Lower leg skin (tissue), 4 donors: ENCODE results near the gene NEURL1B. TPM values are rescaled to one million over a fixed set of nuclear protein-coding genes. Genes with fewer than 3 reads are reported as not detected.

Experiments used
- DNase-seq, 2 donors: peaks; one replicate each; pipeline ENCODE4 v3.0.0-alpha.2; 2019; ENCODE audit warnings: low spot score in 2 of 2
- H3K4me3 ChIP-seq: fragments of 200-600 bp; sonication (generic); 2 replicates; pipeline ENCODE4 v1.5.1; 2017; ENCODE audit warnings: mild to moderate bottlenecking, low read depth; ENCODE audit not compliant: poor library complexity, severe bottlenecking
- POLR2A ChIP-seq, 2 donors: fragments of 450-650 bp; IDR thresholded peaks; one replicate each; pipeline ENCODE4 v1.6.1; 2016 to 2017; ENCODE audit warnings: antibody characterized with exemption in 2 of 2, mild to moderate bottlenecking in 1 of 2, moderate library complexity in 1 of 2
- WGBS, 2 donors: methylation state at CpG; one replicate each; pipeline ENCODE4 v1.1.5; 2018; 5-methylcytosine and 5-hydroxymethylcytosine counted together
- intact Hi-C: fragments of 100-400 bp; cut with DNase I; formaldehyde crosslinking; loops from one replicate; pipeline ENCODE4 v1.15.0; 2023; ENCODE audit warnings: low total_unique reads
- total RNA-seq, 4 donors: library from RNA; depleted of rRNA; stranded (reverse); fragments of >200 nt; gene quantifications; one replicate each; pipeline ENCODE4 v1.1.0, GENCODE V29; 2016
- TF ChIP-seq, protein P1 (sequence below), 3 donors: fragments of 450-650 bp; IDR thresholded peaks; one replicate each; pipeline ENCODE4 v1.5.1; 2016; ENCODE audit warnings: antibody characterized with exemption in 3 of 3, mild to moderate bottlenecking in 3 of 3, moderate library complexity in 2 of 3

Gene NEURL1B
- total RNA-seq, 4 donors from 2014 or later, result 12.5 to 34.8 (median 20.9) TPM

DNA sequence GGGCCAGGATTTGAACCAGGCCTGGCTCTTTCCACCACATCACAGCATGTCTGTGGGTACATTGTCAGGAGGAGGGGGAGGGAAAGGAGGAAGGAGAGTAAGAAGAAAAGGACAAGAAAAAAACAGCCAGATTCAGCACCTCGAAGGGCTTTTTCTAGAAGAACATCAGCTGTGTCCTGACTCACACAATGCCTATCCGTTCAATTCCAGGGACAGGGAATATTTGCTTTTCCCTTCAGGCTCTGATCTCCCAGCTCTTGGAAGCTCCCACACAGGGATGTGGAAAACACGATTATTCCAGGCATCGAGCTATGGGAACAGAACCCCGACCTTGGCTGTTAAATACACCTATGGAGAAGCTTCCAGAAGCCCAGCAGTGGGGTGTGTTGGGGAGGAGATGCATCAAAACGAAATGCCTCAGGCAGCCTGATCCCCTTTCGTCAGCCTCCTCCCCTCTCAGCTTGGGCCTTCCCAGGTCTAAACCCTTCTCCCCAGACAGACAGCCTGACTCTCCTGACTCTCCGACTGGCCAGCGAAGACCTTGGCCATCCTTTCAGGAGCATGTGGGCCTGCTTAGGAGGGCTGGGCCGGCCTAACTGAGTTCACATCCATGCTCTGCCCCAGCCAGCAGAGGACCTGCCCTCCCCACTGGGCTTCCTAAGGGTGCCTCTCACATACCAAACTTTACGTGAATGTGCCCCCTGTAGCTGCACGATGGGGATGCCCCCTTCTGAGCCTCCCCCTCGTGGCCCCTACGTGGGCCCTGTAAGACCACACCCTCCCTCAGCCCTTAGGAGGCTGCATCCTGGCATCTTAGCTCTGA is 54.4 kb downstream of the NEURL1B start:
- TF ChIP-seq, protein P1, sequence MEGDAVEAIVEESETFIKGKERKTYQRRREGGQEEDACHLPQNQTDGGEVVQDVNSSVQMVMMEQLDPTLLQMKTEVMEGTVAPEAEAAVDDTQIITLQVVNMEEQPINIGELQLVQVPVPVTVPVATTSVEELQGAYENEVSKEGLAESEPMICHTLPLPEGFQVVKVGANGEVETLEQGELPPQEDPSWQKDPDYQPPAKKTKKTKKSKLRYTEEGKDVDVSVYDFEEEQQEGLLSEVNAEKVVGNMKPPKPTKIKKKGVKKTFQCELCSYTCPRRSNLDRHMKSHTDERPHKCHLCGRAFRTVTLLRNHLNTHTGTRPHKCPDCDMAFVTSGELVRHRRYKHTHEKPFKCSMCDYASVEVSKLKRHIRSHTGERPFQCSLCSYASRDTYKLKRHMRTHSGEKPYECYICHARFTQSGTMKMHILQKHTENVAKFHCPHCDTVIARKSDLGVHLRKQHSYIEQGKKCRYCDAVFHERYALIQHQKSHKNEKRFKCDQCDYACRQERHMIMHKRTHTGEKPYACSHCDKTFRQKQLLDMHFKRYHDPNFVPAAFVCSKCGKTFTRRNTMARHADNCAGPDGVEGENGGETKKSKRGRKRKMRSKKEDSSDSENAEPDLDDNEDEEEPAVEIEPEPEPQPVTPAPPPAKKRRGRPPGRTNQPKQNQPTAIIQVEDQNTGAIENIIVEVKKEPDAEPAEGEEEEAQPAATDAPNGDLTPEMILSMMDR (IDR thresholded peaks at IDR 0.05), result no peak
- TF ChIP-seq POLR2A (IDR thresholded peaks at IDR 0.05), result no peak
- DNase-seq, result no peak
- H3K4me3 ChIP-seq, result no peak overlapping the region
- WGBS, 2 donors, result 60 to 69% methylated on average over 14 of the region's 14 CpGs
- intact Hi-C loops, result loop anchor here (5.0 kb wide), 1 partner anchor 218 kb away; no protein-coding TSS in a partner anchor

DNA sequence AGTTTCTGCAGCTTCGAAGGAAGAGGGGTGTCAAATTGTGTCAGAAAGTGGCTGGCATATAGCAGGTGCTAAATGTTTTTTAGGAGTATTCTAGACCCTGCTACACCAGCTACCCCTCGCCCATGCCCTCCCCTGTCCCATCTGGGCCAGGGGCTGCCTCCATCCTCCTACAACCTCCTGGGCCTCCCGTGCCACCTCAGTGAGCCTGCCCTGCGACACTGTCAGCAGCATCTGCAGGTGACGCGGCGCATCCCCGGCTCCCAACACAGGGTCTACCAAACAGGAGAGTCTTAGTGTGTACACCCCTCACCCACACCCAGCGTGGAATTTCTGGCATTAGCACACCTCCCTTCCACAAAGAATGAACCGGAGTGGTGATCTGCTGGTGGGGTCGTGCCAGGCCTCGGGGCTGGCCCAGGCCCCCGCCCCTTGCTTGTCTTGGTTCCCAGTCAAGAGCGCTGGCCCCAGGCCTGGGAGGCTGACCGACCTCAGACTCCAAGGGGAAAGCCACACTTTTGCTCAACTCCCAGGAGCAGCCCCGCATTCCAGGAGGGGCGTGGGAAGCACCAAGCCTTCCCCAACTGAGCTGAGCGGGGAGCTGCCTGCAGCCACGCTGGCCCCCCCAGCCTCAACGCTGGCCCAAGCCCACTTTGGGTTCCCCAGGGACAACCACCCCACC is 55.2 kb downstream of the NEURL1B start:
- TF ChIP-seq, protein P1 (IDR thresholded peaks at IDR 0.05), result no peak
- no peak for TF ChIP-seq POLR2A (IDR thresholded peaks at IDR 0.05)
- WGBS, 2 donors, result 61 to 81% methylated on average over 15 to 19 of the region's 20 CpGs
- no peak for DNase-seq
- intact Hi-C loops, result loop anchor here (5.0 kb wide), 1 partner anchor 219 kb away; no protein-coding TSS in a partner anchor
- no peak overlapping the region for H3K4me3 ChIP-seq

DNA sequence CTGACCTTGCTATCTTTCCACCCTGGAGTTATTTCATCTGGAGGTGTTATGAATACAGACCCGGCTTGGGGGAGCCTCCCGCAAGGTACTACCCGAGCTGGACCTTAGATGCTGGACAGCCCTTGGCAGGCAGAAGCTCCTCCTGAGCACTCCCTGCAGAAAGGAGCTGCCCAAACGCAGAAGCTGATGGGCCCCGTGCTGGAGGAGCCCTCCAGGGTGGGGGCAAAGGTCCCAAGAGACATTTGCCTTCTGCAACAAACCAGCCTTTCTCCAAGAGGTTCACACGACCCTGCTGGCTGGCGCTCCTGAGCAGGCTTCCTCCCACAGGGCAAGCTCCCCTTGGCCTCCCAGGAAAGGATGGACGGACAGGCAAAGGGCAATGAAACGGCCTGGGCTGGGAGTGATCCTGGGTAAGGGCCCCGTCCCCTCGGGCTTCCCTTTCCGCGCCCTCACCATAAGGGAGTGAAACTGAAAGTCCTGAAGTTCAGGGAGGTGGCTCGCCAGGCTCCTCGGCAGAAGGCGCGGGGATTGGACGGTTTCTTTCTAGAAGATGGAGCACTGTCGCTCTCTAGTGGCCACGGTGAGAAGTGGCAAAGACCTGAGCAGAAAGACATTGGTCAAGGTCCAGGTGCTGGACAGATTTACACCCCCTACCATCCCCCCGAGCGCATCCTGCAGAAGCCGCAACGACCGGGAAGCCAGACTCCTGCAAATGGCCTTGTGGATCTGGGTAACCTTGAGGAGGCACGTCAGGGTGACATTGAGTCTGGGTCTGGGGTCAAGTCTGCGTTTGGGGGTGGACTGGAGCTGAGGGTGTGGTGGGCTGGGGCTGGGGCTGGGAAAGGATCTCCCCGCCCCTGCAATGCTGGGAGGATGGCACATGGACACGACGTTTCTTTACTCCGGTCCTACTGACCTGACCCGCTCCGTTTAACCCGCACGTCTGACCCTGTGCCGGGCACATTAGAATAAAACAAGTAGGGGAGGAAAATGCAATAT is 56.4 kb downstream of the NEURL1B start:
- peak; percentile 87 to 97 for DNase-seq
- WGBS, 2 donors, result 17 to 18% methylated on average over 35 of the region's 36 CpGs
- H3K4me3 ChIP-seq, result peak overlapping the region; percentile 35
- intact Hi-C loops, result loop anchor here (5.0 kb wide), 1 partner anchor 220 kb away; no protein-coding TSS in a partner anchor
- TF ChIP-seq, protein P1 (IDR thresholded peaks at IDR 0.05), result peak in 1 of 3 donors; percentile 89
- no peak for TF ChIP-seq POLR2A (IDR thresholded peaks at IDR 0.05)

DNA sequence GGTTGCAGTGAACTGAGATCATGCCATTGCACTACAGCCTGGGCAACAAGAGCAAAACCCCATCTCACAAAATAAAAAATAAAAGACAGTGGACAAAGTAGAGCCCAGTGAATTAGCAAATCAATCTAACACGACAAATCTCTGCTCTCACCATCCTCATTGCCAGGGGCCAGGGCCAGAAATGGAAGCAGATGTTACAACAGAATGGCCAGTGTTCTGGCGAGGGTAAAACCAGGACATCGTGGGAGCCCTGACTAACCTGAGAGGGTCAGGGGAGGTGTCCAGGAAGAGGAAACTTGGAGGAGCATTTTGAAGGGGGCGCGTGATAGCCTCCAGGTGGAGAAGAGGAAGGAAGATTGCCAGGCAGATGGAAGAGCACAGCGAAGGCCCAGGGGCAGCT is 58.4 kb downstream of the NEURL1B start:
- TF ChIP-seq, protein P1 (IDR thresholded peaks at IDR 0.05), result no peak
- no peak for TF ChIP-seq POLR2A (IDR thresholded peaks at IDR 0.05)
- whole genome bisulfite sequencing, 2 donors, result 45 to 50% methylated on average over 6 of the region's 6 CpGs
- H3K4me3 ChIP-seq, result no peak overlapping the region
- DNase-seq, result no peak
- intact Hi-C loops, result loop anchor here (5.0 kb wide), 1 partner anchor 222 kb away; no protein-coding TSS in a partner anchor

DNA sequence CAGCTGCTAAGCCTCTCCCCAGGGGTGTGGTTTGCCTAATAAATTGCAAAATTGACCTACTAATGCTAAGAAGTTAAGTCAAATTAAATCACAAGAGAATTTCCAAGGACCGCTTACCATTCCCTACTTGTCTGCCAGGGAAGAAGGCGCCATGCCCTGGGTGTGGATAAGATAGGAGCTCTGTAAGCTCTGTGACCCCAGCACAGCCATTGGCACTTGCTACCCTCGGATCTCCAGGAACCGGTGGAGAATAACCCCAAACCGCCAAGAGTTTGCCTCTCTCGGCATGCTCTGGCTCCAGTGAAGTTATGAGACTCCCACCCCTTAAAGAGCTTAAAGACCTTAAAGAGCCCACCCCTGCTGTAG is 58.9 kb downstream of the NEURL1B start:
- intact Hi-C loops, result loop anchor here (5.0 kb wide), 1 partner anchor 223 kb away; no protein-coding TSS in a partner anchor
- no peak for DNase-seq
- TF ChIP-seq POLR2A (IDR thresholded peaks at IDR 0.05), result no peak
- TF ChIP-seq, protein P1 (IDR thresholded peaks at IDR 0.05), result no peak
- H3K4me3 ChIP-seq, result no peak overlapping the region
- 24% methylated on average over 6 of the region's 6 CpGs for WGBS, 2 donors
